Activated CD8-positive, alpha-beta T cell treated with anti-CD3 and anti-CD28 coated beads for 36 hours (primary cell): ENCODE data around the gene INTS13. TPM values are rescaled to one million over a fixed set of nuclear protein-coding genes. Genes with fewer than 3 reads are reported as not detected.

Source experiments
- ATAC-seq: fragments of 200-7000 bp; cut with Tn5 transposase; one replicate; pipeline ENCODE4 v1.10.0; 2021; ENCODE audit warnings: mild to moderate bottlenecking, moderate library complexity
- CTCF ChIA-PET: fragments of 350-600 bp; sonication (Branson Sonifier 250); formaldehyde crosslinking; loops from one replicate; lab custom pipeline; 2021; ENCODE audit warnings: antibody characterized with exemption; lab: Charles Lee
- POLR2A ChIA-PET: fragments of 350-600 bp; sonication (Branson Sonifier 250); formaldehyde crosslinking; loops from one replicate; lab custom pipeline; 2021; ENCODE audit warnings: antibody characterized with exemption; lab: Charles Lee
- DNase-seq: peaks from one replicate; pipeline ENCODE4 v3.0.0-alpha.2; 2020
- H3K27ac Mint-ChIP-seq: one replicate; pipeline ENCODE4 v1.8.0; 2021; ENCODE audit warnings: mild to moderate bottlenecking, mixed read lengths
- H3K27me3 Mint-ChIP-seq: one replicate; pipeline ENCODE4 v1.8.0; 2021; ENCODE audit warnings: mixed read lengths
- H3K36me3 Mint-ChIP-seq: one replicate; pipeline ENCODE4 v1.8.0; 2021; ENCODE audit warnings: low read depth, mixed read lengths
- H3K4me1 Mint-ChIP-seq: one replicate; pipeline ENCODE4 v1.8.0; 2021; ENCODE audit warnings: low read depth, mixed read lengths
- H3K4me3 Mint-ChIP-seq: one replicate; pipeline ENCODE4 v1.8.0; 2021; ENCODE audit warnings: mild to moderate bottlenecking, moderate library complexity, mixed read lengths
- H3K9me3 Mint-ChIP-seq: one replicate; pipeline ENCODE4 v1.8.0; 2021; ENCODE audit warnings: mixed read lengths
- intact Hi-C: fragments of 100-400 bp; cut with micrococcal nuclease; formaldehyde crosslinking; loops from one replicate; pipeline ENCODE4 v1.10.0; 2022
- total RNA-seq, 2 experiments: library from RNA; stranded (reverse); gene quantifications; one replicate each; pipeline ENCODE4 v1.2.3, GENCODE V29; 2021
- TF ChIP-seq, protein P1 (sequence below): fragments of 200-600 bp; IDR thresholded peaks from one replicate; pipeline ENCODE4 v1.8.0; 2022; ENCODE audit warnings: antibody characterized with exemption, mild to moderate bottlenecking

The INTS13 gene
- total RNA-seq, 2 experiments from 2014 or later: 102 to 115 TPM

DNA sequence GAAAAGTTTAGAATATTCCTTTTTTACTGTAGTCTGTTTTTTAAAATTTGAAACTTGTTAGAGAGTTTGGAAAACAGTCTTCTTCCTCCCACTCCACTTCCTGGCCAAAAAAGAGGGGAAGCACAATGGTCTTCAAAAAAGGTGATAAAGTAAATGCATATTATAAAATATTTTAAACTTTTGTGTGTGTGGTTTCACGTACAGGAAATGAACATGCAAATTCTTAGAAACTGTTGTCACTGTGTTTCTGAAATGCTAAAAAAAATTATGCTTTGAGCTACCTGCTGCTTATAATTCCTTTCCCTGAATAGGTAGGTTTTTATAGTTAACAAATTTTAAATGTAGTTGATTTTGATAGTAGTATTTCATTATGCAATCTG lies 3.4 kb upstream of the INTS13 start:
- H3K36me3 Mint-ChIP-seq: peaks cover 33% of the 10 kb centered on the region
- peak overlapping the region; percentile 98 for H3K4me3 Mint-ChIP-seq
- POLR2A ChIA-PET: no interaction called here
- peak overlapping the region; percentile 99 for H3K27ac Mint-ChIP-seq
- TF ChIP-seq, protein P1, sequence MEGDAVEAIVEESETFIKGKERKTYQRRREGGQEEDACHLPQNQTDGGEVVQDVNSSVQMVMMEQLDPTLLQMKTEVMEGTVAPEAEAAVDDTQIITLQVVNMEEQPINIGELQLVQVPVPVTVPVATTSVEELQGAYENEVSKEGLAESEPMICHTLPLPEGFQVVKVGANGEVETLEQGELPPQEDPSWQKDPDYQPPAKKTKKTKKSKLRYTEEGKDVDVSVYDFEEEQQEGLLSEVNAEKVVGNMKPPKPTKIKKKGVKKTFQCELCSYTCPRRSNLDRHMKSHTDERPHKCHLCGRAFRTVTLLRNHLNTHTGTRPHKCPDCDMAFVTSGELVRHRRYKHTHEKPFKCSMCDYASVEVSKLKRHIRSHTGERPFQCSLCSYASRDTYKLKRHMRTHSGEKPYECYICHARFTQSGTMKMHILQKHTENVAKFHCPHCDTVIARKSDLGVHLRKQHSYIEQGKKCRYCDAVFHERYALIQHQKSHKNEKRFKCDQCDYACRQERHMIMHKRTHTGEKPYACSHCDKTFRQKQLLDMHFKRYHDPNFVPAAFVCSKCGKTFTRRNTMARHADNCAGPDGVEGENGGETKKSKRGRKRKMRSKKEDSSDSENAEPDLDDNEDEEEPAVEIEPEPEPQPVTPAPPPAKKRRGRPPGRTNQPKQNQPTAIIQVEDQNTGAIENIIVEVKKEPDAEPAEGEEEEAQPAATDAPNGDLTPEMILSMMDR: no peak
- ATAC-seq (no peak), DNase-seq (no peak)
- CTCF ChIA-PET: interaction anchor here (1.3 kb wide), 1 partner anchor 73 kb away, joined by 8 read pairs; the partner anchor contains the start of gene TM7SF3
- H3K4me1 Mint-ChIP-seq: peaks cover 45% of the 10 kb centered on the region
- H3K27me3 Mint-ChIP-seq: no peaks in the 10 kb centered on the region
- intact Hi-C loops: no loop called here
- H3K9me3 Mint-ChIP-seq: no peaks in the 10 kb centered on the region

DNA sequence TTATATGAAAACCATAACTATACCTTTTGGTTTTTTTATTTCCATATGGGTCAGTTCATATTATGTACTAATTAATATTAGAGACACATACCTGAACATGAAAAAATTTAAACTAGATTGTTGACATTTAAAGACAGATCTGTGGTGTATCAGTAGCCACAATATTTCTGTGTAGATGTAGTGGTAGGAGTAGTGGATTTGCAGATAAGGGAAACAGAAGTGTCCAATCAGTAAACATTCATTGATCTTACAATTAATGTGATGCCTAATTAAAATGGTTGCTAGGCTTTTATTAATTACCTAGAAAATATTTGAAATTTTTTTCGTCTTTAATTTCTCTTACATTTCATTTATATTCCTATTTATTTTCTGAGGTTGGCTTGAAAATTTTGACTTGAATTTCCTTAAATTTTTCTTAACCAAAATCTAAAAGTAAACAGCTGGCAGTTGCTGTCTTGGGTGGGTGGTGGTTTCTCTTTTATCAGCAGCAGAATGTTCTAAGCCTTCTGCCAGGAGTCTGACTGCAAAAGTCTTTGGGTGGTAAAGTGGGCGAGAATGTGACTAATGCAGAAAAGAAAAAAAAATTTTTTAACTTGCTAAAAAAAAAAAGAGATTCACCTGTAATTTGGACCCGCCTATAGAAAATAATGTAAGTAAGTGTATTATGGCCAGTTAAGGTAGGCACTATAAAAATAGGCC lies 2.9 kb upstream of the INTS13 start:
- no peaks in the 10 kb centered on the region for H3K27me3 Mint-ChIP-seq
- peak overlapping the region; percentile 99 for H3K27ac Mint-ChIP-seq
- peaks cover 45% of the 10 kb centered on the region for H3K4me1 Mint-ChIP-seq
- DNase-seq: peak; percentile 56
- no peaks in the 10 kb centered on the region for H3K9me3 Mint-ChIP-seq
- ChIA-PET CTCF (interaction anchor here (1.3 kb wide), 1 partner anchor 74 kb away, joined by 8 read pairs; the partner anchor contains the start of gene TM7SF3), POLR2A (interaction anchor here (0.6 kb wide), 1 partner anchor 240 kb away, joined by 3 read pairs; no protein-coding TSS in a partner anchor)
- TF ChIP-seq, protein P1: no peak
- peak; percentile 8 for ATAC-seq
- peak overlapping the region; percentile 98 for H3K4me3 Mint-ChIP-seq
- peaks cover 33% of the 10 kb centered on the region for H3K36me3 Mint-ChIP-seq
- intact Hi-C loops: no loop called here

DNA sequence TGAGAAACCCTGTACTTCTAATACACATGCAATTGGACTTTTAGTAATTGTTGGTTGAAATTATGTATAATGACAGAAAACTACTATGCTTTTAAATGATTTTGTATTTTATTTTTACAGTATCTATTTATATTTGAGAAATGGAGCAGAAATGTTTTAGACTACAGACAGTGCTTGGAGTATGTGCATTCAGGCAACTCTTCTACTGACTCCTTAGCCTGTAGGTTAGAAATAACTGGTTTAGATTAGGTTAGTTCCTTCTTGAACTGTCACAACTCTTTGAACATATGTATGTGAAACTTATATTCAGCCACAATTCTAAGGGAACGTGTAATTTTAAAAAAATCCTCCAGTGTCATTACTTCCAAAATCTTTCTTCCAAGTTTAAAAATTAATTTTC lies 2.2 kb upstream of the INTS13 start:
- POLR2A ChIA-PET: no interaction called here

DNA sequence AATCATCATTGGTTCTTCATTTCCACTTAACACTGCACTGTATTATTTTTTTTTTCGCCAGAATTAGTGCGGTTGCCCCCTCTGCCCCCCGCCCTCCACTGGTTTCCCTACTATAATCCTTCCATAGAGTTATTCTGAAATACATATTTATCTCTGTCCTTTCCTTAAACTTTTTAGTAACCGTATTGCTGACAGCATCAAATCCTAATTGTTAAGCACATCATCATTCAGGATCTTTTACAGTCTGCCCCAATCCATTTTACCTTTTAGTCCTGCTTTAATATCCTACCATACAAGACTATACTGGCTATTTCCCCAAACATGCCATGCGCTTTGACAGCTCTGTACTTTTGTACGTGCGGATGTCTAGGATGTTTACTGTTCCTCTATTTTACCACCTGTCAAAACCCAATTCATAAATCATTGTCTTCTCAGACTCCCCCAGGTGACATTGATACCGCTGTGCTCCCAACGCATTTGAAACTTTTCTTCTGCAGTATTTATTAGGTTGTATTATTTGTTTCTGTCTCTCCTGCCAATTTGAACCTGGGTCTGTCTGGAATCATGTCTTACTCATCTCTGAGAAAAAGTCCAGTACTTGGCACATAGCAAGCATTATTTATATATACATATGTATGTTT lies 1.5 kb upstream of the INTS13 start:
- Mint-ChIP-seq H3K27ac (peak overlapping the region; percentile 99), H3K4me1 (peaks cover 52% of the 10 kb centered on the region), H3K4me3 (peak overlapping the region; percentile 98), H3K27me3 (no peaks in the 10 kb centered on the region), H3K9me3 (no peaks in the 10 kb centered on the region), H3K36me3 (peaks cover 41% of the 10 kb centered on the region)
- ChIA-PET POLR2A (interaction anchor here (1.0 kb wide), 1 partner anchor 13 kb away, joined by 3 read pairs; no protein-coding TSS in a partner anchor), CTCF (interaction anchor here (0.5 to 1.6 kb wide), 2 partner anchors 33 to 75 kb away, joined by 3 to 11 read pairs; partner anchors contain the start of gene TM7SF3)
- intact Hi-C loops: loop anchor here (5.0 kb wide), 1 partner anchor 33 kb away; no protein-coding TSS in a partner anchor
- ATAC-seq: no peak
- DNase-seq: no peak
- TF ChIP-seq, protein P1: no peak

More for the DNA sequence above, 2.2 kb upstream of the INTS13 start:
- ATAC-seq (no peak), DNase-seq (no peak)
- H3K4me1 Mint-ChIP-seq: peaks cover 50% of the 10 kb centered on the region
- H3K27ac Mint-ChIP-seq: peak overlapping the region; percentile 99
- peak overlapping the region; percentile 98 for H3K4me3 Mint-ChIP-seq
- H3K27me3 Mint-ChIP-seq: no peaks in the 10 kb centered on the region
- CTCF ChIA-PET: interaction anchor here (1.6 kb wide), 1 partner anchor 74 kb away, joined by 11 read pairs; the partner anchor contains the start of gene TM7SF3
- intact Hi-C loops: loop anchor here (5.0 kb wide), 1 partner anchor 32 kb away; no protein-coding TSS in a partner anchor
- TF ChIP-seq, protein P1: no peak
- H3K36me3 Mint-ChIP-seq: peaks cover 37% of the 10 kb centered on the region
- H3K9me3 Mint-ChIP-seq: no peaks in the 10 kb centered on the region
